Astrocyte (in vitro differentiated cells and primary cell): Measurements from ENCODE around the gene C10orf105. TPM values are rescaled to one million over a fixed set of nuclear protein-coding genes. Genes with fewer than 3 reads are reported as not detected.
A peak's percentile ranks its signal among the peaks of the same experiment; 100 is the strongest.

Experiments used
- DNase-seq: peaks from one replicate; pipeline ENCODE4 v3.0.0-alpha.2; 2010; ENCODE audit warnings: low read depth
- FAIRE-seq: peaks from 2 replicates; lab custom pipeline; 2011; peaks lifted over from hg19 to GRCh38; lab: Jason Lieb, UNC
- H2AFZ ChIP-seq: 2 replicates; pipeline ENCODE4 v1.6.0; 2012; ENCODE audit warnings: low read depth, low read length, inconsistent platforms
- H3K27ac ChIP-seq: 2 replicates; pipeline ENCODE4 v1.5.1; 2011; ENCODE audit warnings: low read depth, low read length, inconsistent platforms
- H3K27me3 ChIP-seq: 2 replicates; pipeline ENCODE4 v1.6.0; 2011; ENCODE audit warnings: low read length, inconsistent platforms; ENCODE audit not compliant: insufficient read depth
- H3K36me3 ChIP-seq: 2 replicates; pipeline ENCODE4 v1.5.1; 2011; ENCODE audit warnings: low read length, inconsistent platforms; ENCODE audit not compliant: insufficient read depth
- H3K4me1 ChIP-seq: 2 replicates; pipeline ENCODE4 v1.5.1; 2011; ENCODE audit warnings: low read length, inconsistent platforms; ENCODE audit not compliant: insufficient read depth
- H3K4me2 ChIP-seq: 2 replicates; pipeline ENCODE4 v1.6.0; 2012; ENCODE audit warnings: low read length, inconsistent platforms
- H3K4me3 ChIP-seq: 2 replicates; pipeline ENCODE4 v1.5.1; 2011; ENCODE audit warnings: low read depth, mild to moderate bottlenecking, low read length, inconsistent platforms; ENCODE audit not compliant: insufficient read depth
- H3K79me2 ChIP-seq: 2 replicates; pipeline ENCODE4 v1.6.0; 2012; ENCODE audit warnings: mild to moderate bottlenecking, low read length, inconsistent platforms; ENCODE audit not compliant: insufficient read depth
- H3K9ac ChIP-seq: 2 replicates; pipeline ENCODE4 v1.6.0; 2012; ENCODE audit warnings: mild to moderate bottlenecking, low read length, inconsistent platforms
- H3K9me3 ChIP-seq: 2 replicates; pipeline ENCODE4 v1.5.1; 2012; ENCODE audit warnings: low read depth, mild to moderate bottlenecking, low read length, inconsistent platforms; ENCODE audit not compliant: insufficient read depth
- H4K20me1 ChIP-seq: 2 replicates; pipeline ENCODE4 v1.6.0; 2012; ENCODE audit warnings: low read length, inconsistent platforms; ENCODE audit not compliant: insufficient read depth
- H3K27ac Mint-ChIP-seq: one replicate; pipeline ENCODE4 v1.8.0; 2021; ENCODE audit warnings: mild to moderate bottlenecking, mixed read lengths; ENCODE audit not compliant: unreplicated experiment
- H3K27me3 Mint-ChIP-seq: one replicate; pipeline ENCODE4 v1.8.0; 2021; ENCODE audit warnings: low read depth, mixed read lengths; ENCODE audit not compliant: unreplicated experiment
- H3K36me3 Mint-ChIP-seq: one replicate; pipeline ENCODE4 v1.8.0; 2021; ENCODE audit warnings: low read depth, mixed read lengths; ENCODE audit not compliant: unreplicated experiment
- H3K4me1 Mint-ChIP-seq: one replicate; pipeline ENCODE4 v1.8.0; 2021; ENCODE audit warnings: low read depth, mixed read lengths; ENCODE audit not compliant: unreplicated experiment
- H3K4me3 Mint-ChIP-seq: one replicate; pipeline ENCODE4 v1.8.0; 2021; ENCODE audit warnings: mild to moderate bottlenecking, moderate library complexity, mixed read lengths; ENCODE audit not compliant: unreplicated experiment
- H3K9me3 Mint-ChIP-seq: one replicate; pipeline ENCODE4 v1.8.0; 2021; ENCODE audit warnings: mild to moderate bottlenecking, mixed read lengths; ENCODE audit not compliant: unreplicated experiment
- EZH2 ChIP-seq: IDR thresholded peaks from 2 replicates; pipeline ENCODE4 v1.6.1; 2012; ENCODE audit warnings: mild to moderate bottlenecking, low read length, inconsistent platforms; ENCODE audit not compliant: insufficient read depth
- total RNA-seq: library from RNA; stranded (reverse); gene quantifications from 2 replicates; pipeline ENCODE4 v1.2.1, GENCODE V29; 2021
- TF ChIP-seq, protein P1 (sequence below): IDR thresholded peaks from 2 replicates; pipeline ENCODE4 v1.5.1; 2011; ENCODE audit warnings: low read depth, mild to moderate bottlenecking, inconsistent platforms, low read length, moderate library complexity; ENCODE audit not compliant: insufficient read depth

Gene C10orf105
- total RNA-seq, 1 donor from 2014 or later: not detected

GRCh38 chr10:71697938-71698709 lies 21.5 kb downstream of the C10orf105 start:
- H3K27me3 ChIP-seq: peaks cover 16% of the 10 kb centered on the region
- FAIRE-seq (no peak), DNase-seq (no peak)
- H4K20me1 ChIP-seq: no peaks in the 10 kb centered on the region
- no peaks in the 10 kb centered on the region for H3K4me1 ChIP-seq
- H2AFZ ChIP-seq: no peak overlapping the region
- peaks cover 49% of the 10 kb centered on the region for H3K27me3 Mint-ChIP-seq
- no peak overlapping the region for H3K4me2 ChIP-seq
- H3K36me3 ChIP-seq: no peaks in the 10 kb centered on the region
- H3K9me3 ChIP-seq: no peaks in the 10 kb centered on the region
- no peak overlapping the region for H3K27ac ChIP-seq
- no peak overlapping the region for H3K27ac Mint-ChIP-seq
- H3K4me1 Mint-ChIP-seq: no peaks in the 10 kb centered on the region
- no peaks in the 10 kb centered on the region for H3K79me2 ChIP-seq
- no peak overlapping the region for H3K9ac ChIP-seq
- no peak for TF ChIP-seq EZH2
- TF ChIP-seq, protein P1, sequence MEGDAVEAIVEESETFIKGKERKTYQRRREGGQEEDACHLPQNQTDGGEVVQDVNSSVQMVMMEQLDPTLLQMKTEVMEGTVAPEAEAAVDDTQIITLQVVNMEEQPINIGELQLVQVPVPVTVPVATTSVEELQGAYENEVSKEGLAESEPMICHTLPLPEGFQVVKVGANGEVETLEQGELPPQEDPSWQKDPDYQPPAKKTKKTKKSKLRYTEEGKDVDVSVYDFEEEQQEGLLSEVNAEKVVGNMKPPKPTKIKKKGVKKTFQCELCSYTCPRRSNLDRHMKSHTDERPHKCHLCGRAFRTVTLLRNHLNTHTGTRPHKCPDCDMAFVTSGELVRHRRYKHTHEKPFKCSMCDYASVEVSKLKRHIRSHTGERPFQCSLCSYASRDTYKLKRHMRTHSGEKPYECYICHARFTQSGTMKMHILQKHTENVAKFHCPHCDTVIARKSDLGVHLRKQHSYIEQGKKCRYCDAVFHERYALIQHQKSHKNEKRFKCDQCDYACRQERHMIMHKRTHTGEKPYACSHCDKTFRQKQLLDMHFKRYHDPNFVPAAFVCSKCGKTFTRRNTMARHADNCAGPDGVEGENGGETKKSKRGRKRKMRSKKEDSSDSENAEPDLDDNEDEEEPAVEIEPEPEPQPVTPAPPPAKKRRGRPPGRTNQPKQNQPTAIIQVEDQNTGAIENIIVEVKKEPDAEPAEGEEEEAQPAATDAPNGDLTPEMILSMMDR: no peak
- H3K4me3 Mint-ChIP-seq: no peak overlapping the region
- no peaks in the 10 kb centered on the region for H3K36me3 Mint-ChIP-seq
- no peak overlapping the region for H3K4me3 ChIP-seq
- H3K9me3 Mint-ChIP-seq: no peaks in the 10 kb centered on the region

DNA sequence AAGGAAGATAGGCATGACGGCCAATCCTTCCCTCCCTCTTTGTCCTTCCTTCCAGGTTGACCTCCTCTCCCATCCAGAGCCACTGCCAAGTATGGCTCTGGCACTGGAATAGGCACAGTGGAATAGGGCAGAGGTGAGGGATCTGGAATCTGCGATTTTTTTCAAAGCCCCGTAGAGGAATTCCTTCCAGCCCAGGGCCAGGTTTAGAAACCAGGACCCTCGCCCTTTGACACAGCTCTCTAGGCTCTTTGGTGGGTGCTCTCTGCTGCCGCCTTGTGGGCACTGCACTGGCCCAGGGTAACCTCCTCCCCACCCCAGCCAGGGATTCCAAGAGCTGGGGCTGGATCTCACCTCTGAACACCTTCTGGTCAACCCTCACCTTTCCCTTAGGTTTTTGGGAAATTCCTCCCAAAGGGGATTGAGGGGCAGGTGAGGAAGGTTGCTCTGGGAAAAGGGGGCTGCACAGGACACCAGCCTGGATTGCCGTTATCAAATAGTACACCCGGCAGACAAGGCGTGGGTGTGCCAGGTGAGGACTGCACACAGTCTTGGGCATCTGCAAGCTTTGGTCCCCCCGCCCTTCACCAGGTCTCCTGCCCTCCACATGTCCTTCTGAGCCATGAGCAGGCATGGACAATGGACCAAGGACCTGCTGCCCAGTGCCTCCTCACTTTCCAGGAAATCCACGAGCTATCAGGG lies 22.8 kb downstream of the C10orf105 start:
- Mint-ChIP-seq H3K27ac (no peak overlapping the region), H3K9me3 (no peaks in the 10 kb centered on the region), H3K4me3 (no peak overlapping the region), H3K27me3 (peaks cover 43% of the 10 kb centered on the region), H3K4me1 (no peaks in the 10 kb centered on the region), H3K36me3 (no peaks in the 10 kb centered on the region)
- Histone ChIP-seq H3K4me3 (no peak overlapping the region), H4K20me1 (no peaks in the 10 kb centered on the region), H3K4me1 (no peaks in the 10 kb centered on the region), H3K9me3 (no peaks in the 10 kb centered on the region), H3K4me2 (no peak overlapping the region), H3K36me3 (no peaks in the 10 kb centered on the region), H3K27me3 (peaks cover 19% of the 10 kb centered on the region), H3K79me2 (no peaks in the 10 kb centered on the region), H3K9ac (no peak overlapping the region), H2AFZ (peak overlapping the region; percentile 18), H3K27ac (no peak overlapping the region)
- TF ChIP-seq EZH2: no peak
- TF ChIP-seq, protein P1: peak; percentile 82
- no peak for DNase-seq
- FAIRE-seq: no peak
